ENCODE results near the gene MAPK9.
A peak's percentile ranks its signal among the peaks of the same experiment; 100 is the strongest.
"Not testable (repeated sequence)": the region's sequence is repeated elsewhere in the genome, so short reads cannot be mapped to it uniquely, and the experiment has no call there.

The MAPK9 gene

DNA sequence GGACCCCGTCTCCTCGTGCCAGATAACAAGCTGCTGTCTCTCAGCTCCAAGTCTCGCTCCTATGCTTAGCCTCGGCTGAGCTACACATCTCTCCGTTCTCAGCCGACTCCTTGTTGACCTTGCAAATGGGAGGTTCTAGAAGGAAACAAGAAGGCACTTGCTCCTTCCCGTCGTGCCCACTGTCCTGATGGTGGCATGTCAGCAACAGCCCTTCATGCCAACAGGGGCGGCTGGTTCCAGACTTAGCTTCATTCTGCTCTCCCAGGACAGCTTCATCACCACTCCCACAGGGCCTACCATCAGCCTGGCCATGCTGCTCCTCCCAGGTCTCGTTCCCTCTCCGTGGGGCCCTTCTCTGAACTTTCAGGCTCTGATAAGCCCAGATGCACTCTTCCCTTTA, 69.8 kb downstream of the MAPK9 start:
- no peak for DNase-seq

DNA sequence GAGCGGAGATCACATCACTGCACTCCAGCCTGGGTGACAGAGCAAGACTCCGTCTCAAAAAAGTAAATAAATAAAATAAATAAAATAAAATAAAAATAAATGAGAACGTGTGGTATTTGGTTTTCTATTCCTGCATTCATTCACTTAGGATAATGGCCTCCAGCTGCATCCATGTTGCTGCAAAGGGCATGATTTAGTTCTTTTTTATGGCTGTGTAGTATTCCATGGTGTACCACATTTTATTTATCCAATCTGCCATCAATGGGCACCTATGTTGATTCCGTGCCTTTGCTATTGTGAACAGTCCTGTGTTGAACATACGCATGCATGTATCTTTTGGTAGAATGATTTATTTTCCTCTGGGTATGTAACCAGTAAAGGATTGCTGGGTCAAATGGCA, 74.1 kb downstream of the MAPK9 start:
- no peak for DNase-seq

DNA sequence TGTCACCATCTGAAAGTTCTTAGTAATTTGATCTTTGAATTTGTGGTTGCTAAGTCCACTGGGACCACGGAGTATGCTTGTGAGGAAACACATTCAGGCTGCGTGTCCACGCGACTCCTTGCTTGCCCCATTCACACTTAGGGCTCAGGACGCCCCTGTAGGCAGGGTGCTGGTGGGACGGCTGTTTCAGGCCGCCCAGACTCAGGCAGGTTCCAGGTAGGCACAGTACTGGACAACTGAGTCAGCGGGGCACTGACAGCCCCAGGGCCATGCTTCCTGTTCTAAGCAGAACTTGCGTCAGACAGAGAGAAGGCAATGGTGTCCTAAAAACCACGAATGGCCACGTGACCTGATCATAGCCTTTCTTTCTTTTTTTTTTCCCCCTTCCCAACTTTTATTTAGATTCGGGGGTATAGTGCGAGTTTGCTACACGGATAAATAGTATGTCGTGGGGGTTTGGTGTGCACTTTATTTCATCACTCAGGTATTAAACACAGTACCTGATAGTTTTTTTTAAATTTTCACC, 75.2 kb downstream of the MAPK9 start:
- no peak for DNase-seq

DNA sequence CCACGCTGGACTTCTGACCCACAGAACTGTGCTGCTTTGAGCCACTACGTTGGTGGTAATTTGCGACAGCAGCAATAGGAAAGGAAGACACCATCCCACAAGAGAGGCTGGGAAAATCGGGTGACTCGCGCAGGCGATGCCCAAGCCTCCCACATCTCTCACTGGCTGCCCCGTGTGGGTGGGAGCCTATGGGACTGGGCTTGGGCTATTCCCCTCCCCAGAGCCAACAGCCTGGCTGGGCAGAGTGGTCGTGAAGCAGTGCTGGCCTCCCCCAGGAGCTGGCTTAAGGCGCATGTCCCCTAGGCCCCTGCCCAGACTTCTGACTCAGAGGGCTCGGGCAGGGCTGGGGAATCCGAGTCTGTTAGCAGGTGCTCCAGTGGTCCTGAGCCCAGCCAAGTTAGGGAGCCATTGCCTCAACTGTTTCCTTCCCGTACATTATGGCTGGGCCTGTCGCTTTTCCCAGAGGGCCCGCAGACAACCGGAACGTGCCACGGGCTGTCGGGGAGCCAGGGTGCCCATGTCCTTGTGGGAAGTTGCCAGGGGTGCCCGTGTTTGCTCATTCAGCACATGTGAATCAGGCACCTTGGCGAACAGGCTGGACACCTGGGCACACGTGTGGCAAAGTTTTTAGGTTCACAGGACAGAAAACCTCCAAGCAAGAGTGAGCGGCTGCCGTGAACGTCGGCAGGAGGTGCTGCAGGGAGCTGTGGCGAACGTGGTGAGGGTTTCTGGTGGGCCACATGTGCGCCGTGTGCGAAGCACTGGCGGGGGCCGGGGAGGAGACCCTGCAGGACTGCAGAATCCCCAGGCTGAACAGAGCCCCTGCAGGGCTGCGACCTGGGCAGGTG, 75.9 kb downstream of the MAPK9 start:
- no peak for DNase-seq

DNA sequence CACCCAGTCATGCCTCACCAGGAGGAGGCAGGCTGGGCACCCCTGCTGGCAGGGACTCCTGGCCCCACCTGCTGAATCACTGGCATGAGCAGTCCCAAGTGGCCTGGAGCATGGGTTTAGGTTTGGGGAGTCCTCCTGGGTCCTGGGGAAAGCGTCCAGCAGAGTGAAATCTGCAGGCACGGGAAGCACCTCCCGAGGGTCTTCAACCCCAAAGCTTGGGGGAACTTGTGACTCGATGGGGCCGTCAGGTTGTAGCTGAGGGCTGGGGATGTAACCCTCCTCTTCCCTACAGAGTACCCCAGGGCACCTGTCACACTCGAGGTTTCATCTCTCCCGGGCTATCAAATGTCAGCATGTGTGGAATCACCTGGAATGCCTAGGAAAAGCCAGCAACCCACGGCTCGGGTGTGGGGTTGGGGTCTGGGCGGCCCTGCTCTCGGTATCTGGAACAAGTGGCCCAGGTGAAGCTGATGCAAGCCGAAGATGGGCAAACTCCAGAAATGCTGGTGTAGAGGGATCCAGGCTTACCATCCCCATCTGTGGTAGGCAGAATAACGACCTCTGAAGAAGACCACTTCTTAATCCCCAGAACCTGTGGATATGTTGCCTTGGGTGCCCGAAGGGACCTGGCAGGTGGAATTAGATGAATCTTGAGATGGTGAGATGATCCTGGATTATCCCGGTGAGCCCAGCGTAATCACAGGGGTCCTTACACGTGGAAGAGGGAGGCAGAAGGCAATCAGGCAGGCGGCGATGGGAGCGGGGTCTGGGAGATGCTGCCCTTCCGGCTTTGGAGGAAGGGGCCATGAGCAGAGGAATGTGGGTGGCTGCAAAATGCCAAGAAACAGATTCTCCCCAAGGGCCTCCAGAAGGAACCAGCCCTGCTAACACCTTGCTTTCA, 76.8 kb downstream of the MAPK9 start:
- DNase-seq = no peak

DNA sequence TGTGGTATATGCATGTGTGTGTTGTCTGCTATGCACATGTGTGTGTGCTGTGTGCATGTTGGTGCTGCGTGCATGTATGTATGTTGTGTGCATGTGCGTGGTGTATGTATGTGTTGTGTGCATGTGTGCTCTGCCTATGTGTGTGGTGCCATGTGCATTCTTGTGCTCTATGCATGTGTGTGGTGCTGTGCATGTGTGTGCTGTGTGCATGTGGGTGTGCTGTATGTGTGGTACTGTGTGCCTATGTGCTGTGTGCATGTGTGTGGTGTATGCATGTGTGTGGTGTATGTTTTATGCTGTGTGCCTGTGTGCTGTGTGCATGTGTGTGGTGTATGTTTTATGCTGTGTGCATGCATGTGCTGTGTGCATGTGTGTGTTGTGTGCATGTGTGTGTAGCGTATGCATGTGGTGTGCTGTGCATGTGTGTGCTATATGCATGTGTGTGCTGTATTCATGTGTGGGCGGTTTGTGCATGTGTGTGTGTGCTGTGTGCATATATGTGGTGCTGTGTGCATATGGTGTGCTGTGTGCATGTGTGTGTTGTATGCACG, 78.2 kb downstream of the MAPK9 start:
- DNase-seq = no peak

DNA sequence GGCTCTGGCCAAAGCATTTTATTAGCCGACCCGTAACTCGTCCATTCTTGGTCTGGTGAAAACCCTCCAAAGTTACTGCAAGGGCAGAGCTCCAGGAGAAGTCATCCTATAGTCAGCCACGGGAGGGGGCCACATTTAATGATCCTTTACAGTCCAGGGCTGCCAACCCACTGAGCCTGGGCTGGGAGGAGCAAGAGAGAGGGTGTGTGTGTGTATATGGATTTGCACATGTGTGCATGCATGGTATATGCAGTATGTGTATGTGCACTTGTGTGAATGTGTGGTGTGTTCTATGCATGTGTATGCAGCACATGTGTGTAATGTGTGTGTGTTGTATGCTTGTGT, 78.7 kb downstream of the MAPK9 start:
- no peak for DNase-seq

DNA sequence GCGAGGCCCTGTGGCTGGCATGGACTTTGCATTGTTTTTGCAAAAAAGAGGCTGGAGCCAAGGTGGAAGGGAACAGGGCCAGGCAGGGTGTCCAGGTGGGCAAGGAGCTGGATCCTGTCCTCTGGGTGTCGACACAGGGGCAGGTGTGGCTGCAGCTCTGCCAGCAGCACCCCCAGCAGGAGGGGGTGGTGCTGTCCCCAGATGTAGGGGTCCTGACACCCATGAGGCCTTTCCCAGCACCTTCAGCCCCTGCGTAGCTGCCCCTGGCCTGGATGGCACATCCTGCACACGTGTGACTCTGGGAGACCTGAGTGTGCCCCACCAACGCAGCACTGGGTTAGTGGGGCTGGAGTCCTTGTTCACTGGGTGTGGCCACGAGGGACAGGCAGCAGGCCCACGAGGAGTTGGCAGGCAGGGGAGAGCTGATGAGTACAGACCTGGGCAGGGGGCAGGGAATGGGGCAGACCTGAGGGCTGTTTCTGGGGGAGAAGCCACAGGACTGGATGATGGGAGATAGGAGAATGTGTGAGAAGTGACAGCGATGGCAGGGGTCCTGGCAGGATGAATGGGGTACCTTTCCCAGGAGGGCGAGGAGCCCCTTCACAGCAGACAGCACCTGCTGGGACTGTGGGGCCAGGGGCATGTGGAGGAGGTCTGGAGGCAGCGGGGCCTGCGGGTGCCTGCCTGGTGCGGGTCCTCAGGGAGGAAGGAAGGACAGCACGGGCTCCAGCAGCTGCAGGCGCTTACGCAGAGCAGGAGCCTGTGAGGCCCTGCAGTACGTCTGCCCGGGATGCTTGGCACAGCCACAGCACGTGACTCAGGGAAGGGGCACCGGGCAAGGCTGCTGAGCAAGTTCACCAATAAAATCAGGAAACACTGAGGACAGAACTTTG, 79.3 kb downstream of the MAPK9 start:
- DNase-seq = no peak

DNA sequence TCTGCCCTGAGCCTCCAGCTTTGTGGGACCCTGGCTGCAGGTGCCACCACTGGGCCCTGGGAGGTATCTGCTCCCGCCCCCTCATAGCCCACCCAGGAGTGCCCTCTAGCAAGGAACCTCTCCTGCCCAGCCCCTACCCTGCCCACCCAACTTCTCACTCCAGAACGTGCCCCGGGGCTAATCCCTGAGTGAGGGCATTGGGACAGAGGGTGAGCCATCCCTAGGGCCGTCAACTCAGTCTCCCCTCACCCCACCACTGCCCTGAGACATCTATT, 80.2 kb downstream of the MAPK9 start:
- DNase-seq = no peak

DNA sequence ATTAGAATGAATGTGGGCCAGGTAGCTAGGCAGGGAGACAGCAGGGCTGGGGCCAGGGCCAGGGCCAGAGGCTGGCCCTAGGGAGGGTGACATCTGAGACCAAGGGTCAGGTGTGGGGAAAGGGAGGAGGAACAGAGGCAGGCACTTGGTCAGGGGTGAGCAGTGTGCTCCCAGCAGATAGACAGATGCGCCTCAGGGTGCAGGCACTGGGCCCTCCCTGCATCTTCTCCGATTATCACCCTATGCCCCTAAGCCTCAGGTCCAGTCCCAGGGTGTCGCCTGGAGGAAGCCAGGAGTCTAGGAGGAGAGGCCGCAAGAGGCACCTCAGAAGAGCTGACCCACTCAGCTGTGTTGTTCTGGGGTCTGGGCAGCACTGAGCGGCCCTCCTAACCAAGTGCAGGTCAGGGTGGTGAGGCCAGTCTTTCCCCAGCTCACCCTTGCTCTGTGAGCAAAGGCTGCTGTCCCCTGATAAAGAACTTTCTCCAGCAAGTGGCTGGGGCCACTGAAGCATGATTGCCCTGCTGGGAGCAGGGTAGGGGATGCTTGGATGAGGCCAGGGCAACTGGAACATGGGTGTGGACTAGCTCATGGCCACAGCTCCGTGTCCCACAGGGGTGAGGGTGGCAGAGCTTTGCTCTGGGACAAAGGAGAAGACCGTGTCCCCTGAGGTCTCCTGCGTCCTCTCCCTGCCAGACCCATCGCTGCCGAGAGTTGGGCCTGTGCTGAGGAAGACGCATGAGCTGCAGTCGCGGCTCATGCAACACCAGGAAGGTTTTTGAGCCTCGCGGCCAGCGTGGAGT, 80.7 kb downstream of the MAPK9 start:
- no peak for DNase-seq

DNA sequence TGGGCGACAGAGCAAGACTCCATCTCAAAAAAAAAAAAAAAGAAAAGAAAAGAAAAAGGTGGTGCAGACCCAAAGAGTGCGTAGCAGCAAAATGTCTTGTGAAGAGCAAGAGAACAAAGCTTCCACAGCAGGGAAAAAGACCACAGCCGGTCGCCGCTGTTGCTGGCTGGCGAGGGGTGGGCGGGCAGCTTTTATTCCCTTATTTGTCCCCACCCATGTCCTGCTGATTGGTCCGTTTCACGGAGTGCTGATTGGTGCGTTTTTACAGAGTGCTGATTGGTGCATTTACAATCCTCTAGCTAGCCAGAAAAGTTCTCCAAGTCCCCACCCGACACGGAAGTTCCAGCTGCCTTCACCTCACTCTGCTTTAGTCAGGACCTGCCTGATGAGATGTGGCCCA, 81.8 kb downstream of the MAPK9 start:
- DNase-seq = not testable (repeated sequence)

DNA sequence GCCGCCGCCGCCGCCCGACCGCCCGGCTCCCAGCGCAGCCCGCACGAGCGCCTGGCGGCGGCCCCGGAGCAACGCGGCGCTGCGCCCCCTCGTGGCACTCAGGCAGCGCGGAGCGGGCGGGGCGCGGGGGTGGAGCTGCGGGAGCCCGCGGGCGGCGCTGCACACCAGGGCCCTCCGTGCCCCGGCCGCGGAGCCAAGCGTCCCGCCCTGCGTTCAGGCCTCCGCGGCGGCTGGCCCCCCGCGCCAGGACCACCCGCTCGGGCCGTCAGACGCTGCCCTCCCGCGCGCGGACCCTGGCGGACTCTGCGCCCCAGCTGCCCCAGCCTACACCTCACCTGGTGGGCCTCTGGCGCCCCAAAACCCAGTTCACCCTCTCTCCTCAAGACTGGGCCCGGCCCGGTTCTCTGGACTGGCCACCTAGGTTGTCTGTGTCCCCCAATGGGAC, 82.7 kb downstream of the MAPK9 start, which contains the start of gene RASGEF1C:
Gene RASGEF1C (minus strand): TSS at position 75 of the 445 bp plus-strand sequence. CDS start 71,159 bp downstream, outside the sequence.
- peak; percentile 23 for DNase-seq

DNA sequence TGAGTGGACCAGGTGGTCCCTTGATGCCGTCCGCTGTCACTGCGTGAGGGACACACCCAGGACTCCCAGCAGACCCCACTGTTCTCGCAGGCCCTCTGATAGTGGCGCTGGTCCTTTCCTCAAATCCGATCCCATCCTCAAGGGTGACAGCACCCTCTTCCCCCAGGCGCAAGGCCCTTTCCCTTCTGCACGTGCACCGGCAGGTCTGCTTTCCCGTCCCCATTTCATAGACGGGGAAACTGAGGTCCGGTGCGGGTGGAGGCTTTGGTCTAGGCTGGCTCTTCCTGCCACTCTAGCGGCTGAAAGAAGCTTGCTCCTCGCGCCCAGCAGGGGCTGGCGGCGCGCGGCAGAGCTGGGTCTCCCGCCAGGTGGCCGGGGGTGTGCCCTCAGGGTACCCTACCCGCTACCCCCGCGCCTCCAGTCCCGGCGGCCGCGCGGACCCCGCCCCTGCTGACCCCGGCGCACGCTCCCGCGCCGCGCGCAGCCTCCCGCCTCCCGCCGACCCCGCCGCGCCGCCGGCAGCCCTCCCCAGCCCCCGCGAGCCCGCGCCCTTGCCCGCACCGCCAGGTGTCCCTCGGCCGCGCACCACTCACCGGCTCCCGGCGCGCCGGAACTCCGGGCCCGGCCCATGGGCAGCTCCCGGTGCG, 83.3 kb downstream of the MAPK9 start:
- DNase-seq = no peak

DNA sequence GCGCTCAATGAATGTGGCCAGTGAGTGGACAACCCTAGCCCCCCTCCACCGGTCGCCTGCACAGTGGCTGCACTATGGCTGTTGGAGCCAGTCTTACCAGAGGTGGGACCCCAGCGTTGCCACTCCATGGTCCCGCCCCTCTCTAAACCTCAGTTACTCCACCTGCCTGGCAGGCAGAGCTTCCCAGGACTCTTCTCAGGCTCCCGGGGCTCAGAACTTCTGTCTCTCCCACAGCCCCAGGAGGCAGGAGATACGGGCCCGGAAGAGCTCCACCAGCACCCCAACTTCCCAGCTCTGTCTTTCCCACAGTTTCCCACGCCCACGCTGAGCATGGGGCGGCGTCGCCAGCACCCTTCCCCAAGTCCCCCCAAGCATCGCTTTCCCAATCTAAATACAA, 83.8 kb downstream of the MAPK9 start:
- no peak for DNase-seq

DNA sequence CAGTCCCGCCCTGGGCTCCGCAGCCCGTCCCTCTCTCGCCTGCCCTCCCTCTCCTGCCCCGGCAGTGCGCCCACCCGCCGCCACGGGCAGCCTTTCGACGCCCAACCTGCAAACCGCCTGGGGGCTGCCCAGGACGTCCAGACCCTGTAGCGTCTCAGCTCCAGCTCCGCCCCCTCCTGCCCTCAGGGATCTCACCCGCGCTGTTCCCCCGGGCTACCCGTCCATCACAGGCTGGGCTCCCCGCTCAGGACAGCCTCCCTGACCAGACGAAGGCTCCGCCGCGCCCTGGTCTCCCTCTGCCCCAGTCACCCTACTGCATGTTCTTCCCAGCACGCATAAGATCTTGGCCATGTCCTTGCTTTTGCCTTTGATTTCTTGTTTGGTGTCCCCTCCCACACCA, 84.3 kb downstream of the MAPK9 start:
- no peak for DNase-seq

DNA sequence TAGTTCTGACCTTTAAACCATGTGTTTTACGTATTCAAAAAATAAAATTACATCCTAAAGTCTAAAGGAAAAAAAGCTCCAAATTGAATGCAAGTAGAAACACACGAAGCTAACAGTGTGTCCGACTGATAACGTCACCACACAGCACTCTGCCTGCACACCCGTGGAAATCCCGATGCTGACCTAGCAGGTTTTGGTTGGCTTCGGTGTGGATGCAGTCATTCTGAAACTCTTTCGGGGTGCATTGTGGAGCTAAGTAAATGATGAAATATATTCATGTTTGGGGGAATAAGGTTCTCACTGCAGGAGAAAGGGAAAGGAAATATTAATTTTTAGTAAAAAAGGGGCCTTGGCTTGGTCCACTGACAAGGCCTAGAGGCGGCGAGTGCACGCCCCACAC, 84.9 kb downstream of the MAPK9 start:
- DNase-seq = no peak

DNA sequence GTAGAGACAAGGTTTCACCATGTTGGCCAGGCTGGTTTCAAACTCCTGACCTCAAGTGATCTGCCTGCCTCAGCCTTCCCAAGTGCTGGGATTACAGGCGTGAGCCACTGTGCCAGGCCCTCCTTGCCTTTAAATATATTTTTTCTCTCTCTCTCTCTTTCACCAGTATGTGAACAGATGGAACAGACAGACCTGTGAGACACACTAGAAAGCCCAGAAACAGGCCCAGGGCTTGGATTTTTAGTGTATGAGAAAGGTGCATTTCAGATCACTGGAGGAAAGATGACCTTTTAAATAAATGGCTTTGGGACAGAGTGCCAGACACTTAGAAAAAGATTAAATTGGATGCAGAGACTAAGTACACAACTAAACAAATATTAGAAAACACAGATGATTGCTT, 86.0 kb downstream of the MAPK9 start:
- no peak for DNase-seq

DNA sequence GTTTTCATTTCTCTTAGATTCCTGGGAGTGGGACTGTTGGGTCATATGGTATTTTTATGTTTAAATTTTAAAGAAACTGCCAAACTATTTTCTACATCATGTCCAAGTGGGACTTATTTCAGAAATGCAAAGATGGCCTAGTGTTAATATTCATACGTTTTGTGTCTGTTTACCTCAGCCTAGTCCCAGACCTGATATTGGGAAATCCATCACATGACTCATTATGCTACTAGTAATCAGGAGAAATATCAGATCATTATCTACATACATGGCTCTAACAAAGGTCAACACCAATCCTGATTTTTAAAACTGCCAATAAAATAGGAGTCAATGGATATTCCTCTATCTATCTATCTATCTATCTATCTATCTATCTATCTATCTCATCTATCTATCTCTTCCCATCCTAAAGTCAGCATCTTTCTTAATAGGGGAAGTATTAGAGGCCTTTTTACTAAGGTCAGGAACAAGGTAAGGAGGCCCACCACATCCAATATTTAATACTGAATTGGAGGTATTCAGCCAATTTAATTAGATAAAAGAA, 87.5 kb downstream of the MAPK9 start:
- no peak for DNase-seq

DNA sequence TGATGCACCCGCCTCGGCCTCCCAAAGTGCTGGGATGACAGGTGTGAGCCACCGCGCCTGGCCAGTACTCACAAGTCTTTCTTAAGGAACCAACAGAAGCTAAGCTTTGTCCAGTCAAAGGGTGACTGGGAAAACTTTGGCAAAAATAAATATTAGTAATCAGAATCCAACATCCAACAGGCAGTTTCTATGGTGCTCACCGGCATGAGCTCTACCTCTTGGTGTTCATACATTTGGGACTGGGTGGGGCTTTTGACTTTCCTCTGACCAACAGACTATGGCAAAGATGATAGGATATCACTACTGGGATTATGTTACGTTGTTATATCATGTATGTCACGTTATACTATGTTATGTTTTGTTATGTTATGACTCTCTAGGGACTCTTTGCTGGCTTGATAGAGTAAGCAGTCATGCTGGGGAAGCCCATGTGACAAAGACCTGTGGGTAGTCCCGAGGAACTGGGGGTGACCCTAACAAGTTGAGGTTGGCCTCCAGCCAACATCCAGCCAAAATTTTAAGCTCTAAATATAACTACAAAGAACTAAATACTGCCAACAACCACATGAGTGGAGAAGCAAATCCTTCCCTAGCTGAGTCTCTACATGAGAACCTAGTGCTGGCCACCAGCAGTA, 88.8 kb downstream of the MAPK9 start:
- DNase-seq = no peak
